Nucleus accumbens (tissue), 56 donors: Measurements from ENCODE around the gene ARHGEF28.

Experiments used
- DNase-seq, 56 donors: peaks; one replicate each; lab custom pipeline; 2025; lab: John Stamatoyannopoulos, UW

Gene ARHGEF28

GRCh38 chr5:73831066-73831465 lies 205.1 kb downstream of the ARHGEF28 start:
- no peak for DNase-seq

DNA sequence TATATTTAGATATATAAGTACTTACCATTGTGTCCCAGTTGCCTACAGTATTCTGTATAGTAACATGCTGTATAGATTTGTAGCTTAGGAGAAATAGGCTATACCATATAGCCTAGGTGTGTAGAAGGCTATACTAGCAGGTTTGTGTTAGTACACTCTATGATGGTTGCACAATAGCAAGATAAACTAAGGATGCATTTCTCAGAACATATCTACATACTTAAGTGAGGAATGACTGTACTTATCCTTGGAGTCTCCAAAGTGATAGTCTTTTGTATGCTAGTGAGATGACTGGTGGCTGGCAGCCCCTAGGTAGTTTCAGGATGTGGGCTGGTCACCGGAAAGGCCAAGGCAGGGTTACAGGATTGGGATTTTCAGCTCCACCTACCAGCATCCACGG lies 208.7 kb downstream of the ARHGEF28 start:
- DNase-seq = no peak

DNA sequence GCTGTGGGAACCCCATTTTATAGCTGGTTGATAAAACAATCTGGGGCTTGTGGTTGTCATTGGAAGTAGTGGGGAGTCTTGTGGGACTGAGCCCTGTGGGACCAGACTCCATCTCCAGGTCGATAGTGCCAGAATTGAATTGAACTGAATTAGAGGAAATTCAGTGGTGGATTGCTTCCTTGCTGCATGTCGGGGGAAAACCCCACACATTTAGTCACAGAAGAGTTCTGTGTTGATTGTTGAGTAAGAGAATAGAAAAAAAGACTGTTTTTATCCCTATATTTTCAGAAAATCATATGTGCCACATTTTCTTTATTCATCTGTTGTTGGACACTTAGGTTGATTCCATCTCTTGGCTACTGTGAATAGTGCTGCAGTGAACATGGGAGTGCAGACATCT lies 209.7 kb downstream of the ARHGEF28 start:
- DNase-seq = no peak

GRCh38 chr5:73836607-73837006 lies 210.6 kb downstream of the ARHGEF28 start:
- no peak for DNase-seq

GRCh38 chr5:73838901-73839300 lies 212.9 kb downstream of the ARHGEF28 start:
- DNase-seq = no peak

DNA sequence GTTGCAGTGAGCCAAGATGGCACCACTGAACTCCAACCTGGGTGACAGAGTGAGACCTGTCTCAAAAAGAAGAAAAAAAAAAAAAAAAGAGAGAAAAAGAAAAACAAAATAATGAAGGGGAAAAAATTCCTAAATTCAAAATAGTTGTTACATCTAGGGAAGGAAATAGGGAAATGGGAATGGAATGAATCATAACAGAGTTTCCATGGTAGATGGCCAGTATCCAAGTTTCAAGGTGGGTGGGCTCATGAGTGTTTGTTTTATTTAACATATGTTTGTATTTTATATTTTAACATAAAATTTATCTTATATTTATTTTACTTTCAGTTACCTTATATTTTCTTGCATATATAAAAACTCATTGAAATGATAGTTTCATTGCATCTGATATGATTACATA lies 215.6 kb downstream of the ARHGEF28 start:
- DNase-seq = no peak

DNA sequence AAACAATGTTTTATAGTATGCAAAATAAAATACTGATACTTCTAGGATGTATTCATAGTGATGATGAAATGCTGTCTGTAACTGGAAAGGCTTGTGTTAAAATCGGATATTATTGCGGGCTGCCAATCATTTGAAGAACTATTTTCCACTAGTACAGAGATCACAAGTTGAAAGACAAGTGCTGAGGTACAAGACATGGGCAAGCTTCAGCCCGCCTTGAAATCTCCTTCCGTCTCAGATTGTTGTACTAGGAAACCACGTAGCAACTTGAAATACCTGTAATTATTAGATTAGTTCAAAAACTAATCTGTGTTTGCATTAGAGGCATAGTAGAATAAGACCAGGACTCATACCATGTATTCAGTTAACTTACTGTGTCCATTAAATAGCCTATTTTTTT lies 218.2 kb downstream of the ARHGEF28 start:
- no peak for DNase-seq

DNA sequence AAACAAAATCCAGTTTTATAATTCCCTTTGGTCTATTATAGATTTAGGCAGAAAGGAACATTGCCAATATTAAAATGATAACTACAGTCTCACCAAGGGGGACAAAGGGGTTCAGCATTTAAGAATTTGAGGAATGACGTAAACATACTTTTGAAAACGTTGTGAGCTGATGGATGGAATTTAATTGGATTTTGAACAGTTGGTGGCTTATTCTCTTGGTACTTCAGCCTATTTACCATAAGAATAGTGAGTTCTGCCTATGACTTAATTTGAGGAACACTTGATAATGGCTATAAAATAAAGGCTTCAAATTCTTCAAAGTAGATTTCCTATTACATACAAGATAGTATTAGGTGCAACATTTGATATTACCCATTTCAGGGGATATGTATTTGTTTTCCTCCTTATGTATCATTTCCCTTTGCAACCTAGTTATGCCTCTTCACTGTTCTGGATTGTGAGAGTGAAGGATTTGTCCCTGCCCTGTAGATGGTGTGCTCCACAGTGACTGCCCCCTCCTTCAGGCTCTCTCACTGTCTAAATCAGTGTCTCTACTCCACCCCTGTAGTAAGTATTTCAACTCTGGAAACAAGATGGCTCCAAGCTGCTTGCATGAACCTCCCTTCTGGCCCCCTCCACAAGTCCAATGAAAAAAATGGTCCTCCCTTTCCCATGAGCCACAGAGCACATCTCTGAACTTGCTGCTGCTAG lies 225.6 kb downstream of the ARHGEF28 start:
- no peak for DNase-seq

DNA sequence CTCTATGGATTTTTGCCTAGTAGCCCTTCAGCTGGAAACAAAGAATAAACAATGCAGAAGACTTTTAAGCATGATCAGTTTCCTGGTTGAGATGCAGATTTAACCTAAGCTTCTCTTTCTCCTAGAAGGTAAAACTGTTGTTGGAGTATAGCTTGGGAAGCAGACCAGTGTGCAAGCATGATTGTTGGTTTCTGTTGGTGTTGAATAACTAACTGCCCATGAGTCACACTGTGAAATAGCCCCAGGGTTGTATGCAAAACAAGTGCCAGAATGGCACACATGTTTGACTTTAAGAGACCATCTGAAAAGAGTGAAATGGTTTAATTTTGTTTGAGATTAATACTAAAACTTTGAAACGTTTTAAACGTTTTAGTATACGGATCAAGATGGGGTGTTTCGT lies 227.1 kb downstream of the ARHGEF28 start:
- DNase-seq = no peak

GRCh38 chr5:73856997-73857396 lies 231.0 kb downstream of the ARHGEF28 start:
- no peak for DNase-seq

GRCh38 chr5:73857446-73857845 lies 231.4 kb downstream of the ARHGEF28 start:
- no peak for DNase-seq

DNA sequence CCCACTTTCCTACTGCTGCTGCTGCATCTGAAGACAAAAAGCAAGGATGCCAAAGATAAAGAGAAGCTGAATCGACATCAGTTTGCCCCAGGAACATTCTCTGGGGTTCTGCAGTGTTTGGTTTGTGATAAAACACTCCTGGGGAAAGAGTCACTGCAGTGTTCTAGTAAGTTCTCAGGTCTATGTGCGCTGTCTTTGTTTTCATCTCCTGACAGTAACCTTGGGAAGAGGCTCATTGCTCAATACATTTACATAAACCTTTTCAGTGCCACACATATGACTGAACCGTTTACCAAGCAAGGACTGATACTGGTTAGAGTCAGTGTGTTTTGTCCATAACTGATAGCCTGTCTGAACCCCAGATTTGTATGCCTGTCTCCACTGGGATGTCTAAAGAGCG lies 232.1 kb downstream of the ARHGEF28 start:
- no peak for DNase-seq

DNA sequence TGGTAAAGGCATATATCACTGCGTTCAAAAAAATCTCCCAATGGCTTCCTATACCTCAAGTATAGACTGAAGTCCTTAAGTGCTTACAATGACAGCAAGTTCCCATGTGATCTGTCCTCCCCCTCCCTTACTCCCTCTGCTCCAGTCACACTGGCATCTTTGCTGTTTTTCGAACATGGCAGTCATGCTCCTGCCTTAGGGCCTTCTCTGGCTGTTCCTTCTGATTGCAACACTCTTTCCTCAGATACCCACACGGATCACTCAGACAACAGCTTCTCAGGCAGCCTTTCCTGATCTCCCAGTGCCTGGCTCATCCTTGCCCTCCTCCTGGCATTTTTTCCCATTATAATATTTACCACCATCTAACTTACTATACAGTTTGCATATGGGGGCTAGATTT lies 232.8 kb downstream of the ARHGEF28 start:
- no peak for DNase-seq

- no peak for DNase-seq
Observed at GRCh38 chr5:73859696-73860095, 233.7 kb downstream of the ARHGEF28 start.

- DNase-seq = no peak
Observed at GRCh38 chr5:73861313-73861988, 235.5 kb downstream of the ARHGEF28 start.

- DNase-seq = no peak
Observed at GRCh38 chr5:73862796-73863195, 236.8 kb downstream of the ARHGEF28 start.

DNA sequence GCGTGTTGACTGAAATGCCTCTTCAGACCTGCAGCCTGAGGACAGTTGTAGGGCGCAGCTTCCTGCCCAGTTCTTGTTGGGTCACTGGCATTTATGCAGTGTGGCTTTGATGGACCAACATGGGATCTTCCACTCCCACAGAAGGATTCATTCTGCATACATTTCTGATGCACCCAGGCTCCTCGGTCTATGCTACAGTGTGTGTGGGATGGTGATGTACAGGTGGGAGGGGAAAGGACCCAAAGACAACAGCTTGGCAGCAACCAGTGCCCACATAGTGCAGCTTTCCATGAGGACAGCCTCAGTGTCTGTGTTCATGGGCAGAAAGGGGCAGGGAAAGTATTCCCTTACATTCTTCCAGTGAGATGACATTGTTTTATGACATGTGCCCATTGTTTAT lies 237.9 kb downstream of the ARHGEF28 start:
- DNase-seq = no peak

GRCh38 chr5:73865315-73865714 lies 239.3 kb downstream of the ARHGEF28 start:
- no peak for DNase-seq

DNA sequence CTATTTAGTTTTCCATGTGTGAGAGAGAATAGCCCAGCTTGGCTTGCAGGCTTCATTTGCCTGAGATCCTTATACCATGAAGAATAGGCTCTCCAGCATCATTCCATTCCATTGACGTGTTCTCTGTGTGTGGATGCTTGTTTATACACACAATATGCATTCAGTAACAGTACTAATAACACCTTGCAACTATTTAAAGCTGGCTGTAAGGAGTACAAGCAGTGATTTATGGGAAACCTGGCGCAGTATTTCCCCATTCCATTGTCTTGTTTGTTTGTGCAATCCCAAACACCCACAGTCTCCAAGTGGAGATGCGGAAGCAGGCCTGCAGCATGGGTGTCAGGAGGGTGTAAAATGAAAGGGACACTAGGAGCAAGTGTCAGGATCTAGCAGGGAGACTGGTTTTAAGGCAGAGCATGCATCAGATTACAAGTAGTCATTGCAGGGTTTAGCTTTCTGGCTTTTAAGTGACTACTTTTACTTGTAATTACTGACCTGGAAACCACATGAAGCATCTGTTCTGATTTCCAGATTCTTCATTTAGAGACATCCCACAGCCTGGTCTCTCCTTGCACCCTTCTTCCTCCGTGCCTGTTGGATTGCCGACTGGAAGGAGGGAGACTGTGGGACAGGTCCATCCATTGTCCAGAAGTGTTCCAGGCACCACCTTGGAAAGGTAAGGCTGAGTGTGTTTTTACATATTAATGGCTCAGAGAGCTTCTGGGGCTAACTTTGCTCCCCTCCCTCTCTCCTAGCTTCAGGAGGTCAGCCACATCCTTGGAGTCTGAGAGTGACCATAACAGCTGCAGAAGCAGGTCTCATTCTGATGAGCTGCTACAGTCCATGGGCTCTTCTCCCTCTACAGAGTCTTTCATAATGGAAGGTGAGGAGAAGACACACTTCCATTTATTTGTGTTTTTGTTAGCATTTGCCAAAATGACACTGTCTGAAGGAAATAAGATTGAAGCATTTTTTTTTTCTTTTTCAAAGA lies 241.6 kb downstream of the ARHGEF28 start:
- no peak for DNase-seq

DNA sequence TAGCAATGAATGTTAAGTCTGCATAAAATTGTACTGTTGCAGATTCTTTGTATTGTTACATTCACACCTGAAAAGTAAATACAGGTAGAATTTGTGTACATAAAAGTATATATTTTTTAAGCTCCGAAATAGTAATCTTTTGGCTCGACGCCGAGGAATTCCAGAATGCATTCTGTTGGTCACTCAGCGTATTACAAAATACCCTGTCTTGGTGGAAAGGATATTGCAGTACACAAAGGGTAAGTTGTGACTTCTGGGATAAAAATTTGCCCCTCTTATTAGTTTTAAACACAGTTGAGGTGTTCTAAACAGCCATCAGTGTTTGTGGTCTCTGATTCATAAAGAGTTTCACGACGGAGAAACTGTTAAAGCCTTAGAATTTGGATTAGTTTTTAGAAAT lies 257.6 kb downstream of the ARHGEF28 start:
- DNase-seq = no peak

GRCh38 chr5:73887688-73888087 lies 261.7 kb downstream of the ARHGEF28 start:
- no peak for DNase-seq
